A673 (cell line): ENCODE results near the gene DCAF7.

Source experiments
- EZH2 ChIP-seq: fragments of 200-600 bp; sonication (generic); IDR thresholded peaks from 2 replicates; pipeline ENCODE4 v1.6.1; 2017; ENCODE audit warnings: borderline replicate concordance, low read depth, mild to moderate bottlenecking, mixed read lengths, antibody characterized with exemption, low read length; ENCODE audit not compliant: poor library complexity, severe bottlenecking
- TF ChIP-seq, protein P1 (sequence below): fragments of 300-800, 200-600 bp; sonication (generic); conservative IDR thresholded peaks from 2 replicates; pipeline ENCODE4 v1.5.1; 2017; ENCODE audit warnings: low read depth, mild to moderate bottlenecking, antibody characterized with exemption, low read length, moderate library complexity, mixed read lengths

DNA sequence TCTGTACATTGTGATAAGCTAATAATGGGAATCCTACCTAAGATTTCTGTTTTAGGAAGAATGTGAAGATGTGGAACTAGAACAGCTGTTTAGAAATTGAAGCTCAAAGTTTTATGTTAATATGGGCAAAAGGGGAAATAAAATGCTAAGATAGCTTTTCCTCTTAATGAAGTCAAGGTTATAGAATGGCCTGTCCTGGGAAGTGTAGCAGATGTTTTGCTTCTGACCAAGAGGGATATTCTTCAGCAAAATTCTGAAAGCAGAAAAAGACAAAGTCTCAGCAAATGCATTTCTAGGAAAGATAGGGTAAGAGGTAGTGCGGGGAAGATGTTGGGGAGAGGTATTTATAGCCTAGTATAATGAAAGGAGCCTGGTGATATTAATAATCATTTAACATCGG lies 85.0 kb downstream of the DCAF7 start:
- TF ChIP-seq, protein P1, sequence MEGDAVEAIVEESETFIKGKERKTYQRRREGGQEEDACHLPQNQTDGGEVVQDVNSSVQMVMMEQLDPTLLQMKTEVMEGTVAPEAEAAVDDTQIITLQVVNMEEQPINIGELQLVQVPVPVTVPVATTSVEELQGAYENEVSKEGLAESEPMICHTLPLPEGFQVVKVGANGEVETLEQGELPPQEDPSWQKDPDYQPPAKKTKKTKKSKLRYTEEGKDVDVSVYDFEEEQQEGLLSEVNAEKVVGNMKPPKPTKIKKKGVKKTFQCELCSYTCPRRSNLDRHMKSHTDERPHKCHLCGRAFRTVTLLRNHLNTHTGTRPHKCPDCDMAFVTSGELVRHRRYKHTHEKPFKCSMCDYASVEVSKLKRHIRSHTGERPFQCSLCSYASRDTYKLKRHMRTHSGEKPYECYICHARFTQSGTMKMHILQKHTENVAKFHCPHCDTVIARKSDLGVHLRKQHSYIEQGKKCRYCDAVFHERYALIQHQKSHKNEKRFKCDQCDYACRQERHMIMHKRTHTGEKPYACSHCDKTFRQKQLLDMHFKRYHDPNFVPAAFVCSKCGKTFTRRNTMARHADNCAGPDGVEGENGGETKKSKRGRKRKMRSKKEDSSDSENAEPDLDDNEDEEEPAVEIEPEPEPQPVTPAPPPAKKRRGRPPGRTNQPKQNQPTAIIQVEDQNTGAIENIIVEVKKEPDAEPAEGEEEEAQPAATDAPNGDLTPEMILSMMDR = no peak
- no peak for TF ChIP-seq EZH2
